Measurements from ENCODE around the gene GGTLC1.

- TF ChIP-seq POLR2AphosphoS5 (IDR thresholded peaks at IDR 0.05; ENCODE audit: low read depth): no peak
- no peak for TF ChIP-seq CTCF (conservative IDR thresholded peaks at IDR 0.05; ENCODE audit: low read depth in 2 of 2)
- no peak for TF ChIP-seq CREB1 (CRISPR knock-in tag; IDR thresholded peaks at IDR 0.05; ENCODE audit: low read depth)
- no peak for TF ChIP-seq REST (IDR thresholded peaks at IDR 0.05; ENCODE audit: unreplicated experiment)
- TF ChIP-seq ZNF462 (CRISPR knock-in tag; IDR thresholded peaks at IDR 0.05): no peak
- no peak for TF ChIP-seq EZH2 (IDR thresholded peaks at IDR 0.05; ENCODE audit: low read depth, unreplicated experiment)
- TF ChIP-seq EZH2phosphoT487 (IDR thresholded peaks at IDR 0.05; ENCODE audit: unreplicated experiment): no peak
- TF ChIP-seq JUNB (IDR thresholded peaks at IDR 0.05; ENCODE audit: unreplicated experiment): no peak
Observed at GRCh38 chr20:24022621-24023180, 34.1 kb upstream of the GGTLC1 start.
